ENCODE data around the gene TIMM23. TPM values are rescaled to one million over a fixed set of nuclear protein-coding genes. Genes with fewer than 3 reads are reported as not detected.
A peak's percentile ranks its signal among the peaks of the same experiment; 100 is the strongest.
"Not testable (repeated sequence)": the region's sequence is repeated elsewhere in the genome, so short reads cannot be mapped to it uniquely, and the experiment has no call there.

TIMM23 gene
- polyA plus RNA-seq, 3 donors, result 58.9 to 73.6 (median 66.6) TPM

DNA sequence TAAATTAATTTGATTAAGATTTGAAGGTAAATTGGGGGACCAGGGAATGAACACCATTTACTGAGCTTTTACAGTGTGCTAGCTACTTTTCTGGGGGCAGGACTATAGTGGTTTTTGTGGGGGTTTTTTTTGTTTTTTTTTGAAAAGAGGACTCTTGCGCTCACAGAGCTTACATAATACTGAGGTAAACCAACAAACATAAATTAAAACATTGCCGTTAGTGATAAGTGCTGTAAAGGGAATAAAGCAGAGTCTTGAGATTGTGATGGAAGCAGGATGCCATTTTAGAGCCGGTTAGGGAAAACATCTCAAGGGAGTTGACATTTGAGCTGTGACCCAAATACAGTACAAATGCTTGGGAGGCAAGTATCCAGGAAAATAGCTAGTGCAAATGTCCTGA is 1.8 kb downstream of the TIMM23 start:
- not testable (repeated sequence) for DNase-seq (ENCODE audit: extremely low read depth in 1 of 11, low read depth in 9 of 11, low spot score in 4 of 11)

DNA sequence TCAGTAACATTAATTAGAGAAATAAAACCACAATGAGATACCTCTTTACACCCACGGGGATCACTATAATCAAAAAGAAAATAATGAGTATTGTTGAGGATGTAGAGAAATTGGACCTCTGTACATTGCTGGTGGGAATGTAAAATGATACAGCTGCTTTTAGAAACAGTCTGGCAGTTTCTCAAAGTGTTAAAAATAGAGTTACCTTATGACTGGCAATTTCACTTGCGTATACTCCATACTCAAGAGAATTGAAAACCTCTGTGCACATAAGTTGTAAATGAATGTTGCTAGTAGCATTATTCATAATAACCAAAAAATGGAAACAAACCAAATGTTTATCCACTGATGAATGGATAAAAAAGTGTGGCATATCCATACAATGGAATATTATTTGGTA is 6.3 kb downstream of the TIMM23 start:
- not testable (repeated sequence) for DNase-seq (ENCODE audit: extremely low read depth in 1 of 11, low read depth in 9 of 11, low spot score in 4 of 11)

DNA sequence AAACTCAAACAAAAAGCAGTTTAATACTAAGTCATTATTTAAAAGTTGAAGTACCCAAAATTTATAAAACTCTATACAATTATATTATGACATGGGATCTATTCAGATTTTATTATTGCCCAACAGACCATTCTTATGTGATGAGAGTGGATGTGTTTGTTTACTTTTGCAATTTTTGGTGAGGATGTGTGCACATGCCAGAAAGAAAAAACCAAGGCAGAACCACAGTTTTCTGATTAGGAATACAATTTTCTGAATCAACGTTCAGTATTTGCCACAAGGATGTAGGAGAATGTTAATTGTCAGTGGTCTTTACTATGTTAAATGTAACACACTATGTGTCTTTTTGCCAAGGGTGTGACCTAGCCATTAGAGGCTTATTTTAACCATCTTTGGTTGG is 9.1 kb downstream of the TIMM23 start:
- not testable (repeated sequence) for DNase-seq (ENCODE audit: extremely low read depth in 1 of 11, low read depth in 9 of 11, low spot score in 4 of 11)

GRCh38 chr10:45983538-45984186 is 11.4 kb downstream of the TIMM23 start:
- peak in 5 of 11 donors; percentile 10 to 43 (median 23) for DNase-seq (ENCODE audit: extremely low read depth in 1 of 11, low read depth in 9 of 11, low spot score in 4 of 11)

GRCh38 chr10:45984473-45984872 is 12.2 kb downstream of the TIMM23 start:
- not testable (repeated sequence) for DNase-seq (ENCODE audit: extremely low read depth in 1 of 11, low read depth in 9 of 11, low spot score in 4 of 11)

DNA sequence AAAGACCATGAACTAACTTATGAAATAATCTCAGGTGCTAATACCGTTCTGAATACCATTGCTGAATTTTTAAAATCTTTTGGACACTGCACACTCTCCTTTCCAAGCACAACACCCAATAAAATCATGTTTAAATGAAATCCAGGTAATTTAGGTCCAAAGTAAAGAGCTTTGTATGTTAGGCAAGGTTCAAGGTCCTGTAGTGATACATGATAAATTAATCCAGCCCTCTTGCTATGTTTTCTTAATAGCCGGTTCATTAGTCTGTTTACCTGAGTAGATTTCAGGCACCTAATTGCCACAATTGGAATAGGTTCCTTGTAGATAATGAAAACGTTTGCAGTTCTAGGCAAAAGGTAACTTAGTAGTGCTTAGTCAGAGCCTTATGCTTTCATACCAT is 13.3 kb downstream of the TIMM23 start:
- not testable (repeated sequence) for DNase-seq (ENCODE audit: extremely low read depth in 1 of 11, low read depth in 9 of 11, low spot score in 4 of 11)

GRCh38 chr10:45997557-45997956 is 25.3 kb downstream of the TIMM23 start:
- DNase-seq (ENCODE audit: extremely low read depth in 1 of 11, low read depth in 9 of 11, low spot score in 4 of 11), result no peak

GRCh38 chr10:45997994-45998763 is 25.9 kb downstream of the TIMM23 start:
- DNase-seq (ENCODE audit: extremely low read depth in 1 of 11, low read depth in 9 of 11, low spot score in 4 of 11), result no peak

DNA sequence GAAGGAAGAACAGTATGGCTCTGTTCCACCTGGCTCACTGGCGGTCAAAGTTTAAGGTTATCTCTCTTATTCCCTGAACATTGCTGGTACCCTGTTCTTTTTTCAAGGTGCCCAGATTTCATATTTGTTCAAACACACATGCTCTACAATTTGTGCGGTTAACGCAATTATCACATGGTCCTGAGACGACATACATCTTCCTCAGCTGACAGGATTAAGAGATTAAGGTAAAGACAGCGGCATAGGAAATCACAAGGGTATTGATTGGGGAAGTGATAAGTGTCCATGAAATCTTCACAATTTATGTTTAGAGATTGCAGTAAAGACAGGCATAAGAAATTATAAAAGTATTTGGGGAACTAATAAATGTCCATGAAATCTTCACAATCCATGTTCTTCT is 27.7 kb downstream of the TIMM23 start:
- DNase-seq (ENCODE audit: extremely low read depth in 1 of 11, low read depth in 9 of 11, low spot score in 4 of 11), result not testable (repeated sequence)

DNA sequence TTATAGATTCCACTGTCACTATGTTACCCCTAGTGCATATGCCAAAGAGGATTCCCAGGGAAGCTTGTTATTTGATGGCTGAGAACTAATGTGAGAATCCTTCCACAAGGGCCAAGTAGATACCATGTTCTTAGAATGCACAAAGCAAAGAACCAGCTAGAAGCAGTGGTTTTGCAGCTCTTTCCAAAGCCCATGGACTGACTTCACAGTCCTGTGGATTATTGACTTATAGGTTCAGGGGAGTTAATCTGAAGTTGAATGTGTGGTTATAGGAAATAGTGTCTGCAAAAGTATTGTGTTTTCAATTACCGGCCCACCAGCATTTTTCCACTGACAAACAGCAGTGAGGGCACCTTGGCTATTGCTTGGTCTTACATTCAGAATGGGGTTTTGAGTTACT is 28.2 kb downstream of the TIMM23 start:
- no peak for DNase-seq (ENCODE audit: extremely low read depth in 1 of 11, low read depth in 9 of 11, low spot score in 4 of 11)

DNA sequence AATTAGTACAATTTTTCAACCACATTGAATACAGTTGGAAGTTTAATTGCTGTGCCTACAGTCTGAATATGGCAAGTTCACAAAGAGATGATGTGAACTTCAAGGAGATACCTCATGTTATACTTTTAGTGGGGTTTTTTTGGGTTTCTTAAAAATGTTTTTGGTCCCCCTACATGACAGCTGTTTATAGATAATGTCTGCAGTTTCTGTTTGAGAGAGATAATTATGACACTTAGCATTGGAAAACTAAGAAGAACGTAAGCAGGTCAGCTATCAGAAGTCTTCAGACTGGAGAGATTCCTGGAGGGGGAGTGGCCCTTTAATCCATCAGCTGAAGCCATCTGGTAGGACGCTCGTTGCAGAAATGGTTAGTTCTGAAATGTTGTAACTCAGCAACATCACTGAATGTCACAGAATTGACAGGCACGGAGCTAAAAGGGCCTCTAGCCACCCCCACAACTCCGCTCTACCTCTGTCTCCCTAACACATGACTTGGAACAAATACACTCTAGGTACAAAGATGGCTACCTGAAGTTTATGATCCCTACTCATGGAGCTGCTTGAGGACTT is 29.0 kb downstream of the TIMM23 start:
- DNase-seq (ENCODE audit: extremely low read depth in 1 of 11, low read depth in 9 of 11, low spot score in 4 of 11), result no peak

DNA sequence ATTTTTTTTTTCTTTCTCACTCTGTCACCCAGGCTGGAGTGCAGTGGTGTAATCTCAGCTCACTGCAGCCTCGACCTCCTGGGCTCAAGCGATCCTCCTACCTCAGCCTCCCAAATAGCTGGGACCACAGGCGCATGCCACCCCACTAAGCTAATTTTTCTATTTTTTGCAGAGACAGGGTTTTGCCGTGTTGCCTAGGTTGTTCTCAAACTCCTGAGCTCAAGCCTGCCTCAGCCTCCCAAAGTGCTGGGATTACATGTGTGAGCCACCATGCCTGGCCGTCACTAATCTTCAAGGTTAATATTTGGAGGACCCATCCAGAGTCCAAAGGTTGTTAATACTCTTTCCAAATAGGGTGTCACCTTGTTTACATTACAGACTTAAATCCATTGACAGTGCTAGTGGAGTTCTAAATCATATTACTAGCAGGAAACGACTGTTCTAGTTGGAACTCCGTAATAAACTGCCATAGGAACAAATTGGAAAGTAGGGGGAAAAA is 29.9 kb downstream of the TIMM23 start:
- DNase-seq (ENCODE audit: extremely low read depth in 1 of 11, low read depth in 9 of 11, low spot score in 4 of 11), result not testable (repeated sequence)

DNA sequence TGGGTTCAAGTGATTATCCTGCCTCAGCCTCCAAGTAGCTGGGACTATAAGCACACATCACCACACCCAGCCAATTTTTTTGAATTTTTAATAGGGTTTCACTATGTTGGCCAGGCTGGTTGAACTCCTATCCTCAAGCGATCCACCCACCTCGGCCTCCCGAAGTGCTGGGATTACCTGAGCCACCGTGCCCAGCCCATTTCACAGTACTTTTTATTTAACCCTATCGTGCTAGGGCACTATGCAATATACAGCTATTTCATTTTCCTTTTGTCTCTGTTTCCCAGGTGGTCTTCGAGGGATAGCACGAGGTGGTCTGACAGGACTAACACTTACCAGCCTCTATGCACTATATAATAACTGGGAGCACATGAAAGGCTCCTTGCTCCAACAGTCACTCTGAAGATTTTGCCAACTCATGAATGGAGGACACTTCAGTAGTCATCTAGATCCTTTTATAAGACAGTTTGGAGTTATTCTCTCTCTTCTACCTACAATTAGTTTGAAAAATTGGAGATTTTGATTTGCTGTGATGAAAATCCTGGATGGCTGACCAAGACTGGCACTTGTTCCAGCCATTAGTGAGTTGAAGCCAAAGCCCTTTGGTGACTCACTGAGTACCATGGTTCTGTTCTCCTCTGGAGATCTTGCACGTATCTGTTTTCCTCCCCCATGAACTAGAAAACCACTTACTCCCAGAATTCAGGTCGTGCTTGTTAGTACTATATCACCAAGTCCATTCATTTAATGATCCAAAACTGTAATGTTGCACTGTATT is 30.8 kb downstream of the TIMM23 start:
- no peak for DNase-seq (ENCODE audit: extremely low read depth in 1 of 11, low read depth in 9 of 11, low spot score in 4 of 11)

- DNase-seq (ENCODE audit: extremely low read depth in 1 of 11, low read depth in 9 of 11, low spot score in 4 of 11), result no peak
Observed at GRCh38 chr10:46004963-46005362, 32.7 kb downstream of the TIMM23 start.

GRCh38 chr10:46005383-46005782 is 33.1 kb downstream of the TIMM23 start:
- no peak for DNase-seq (ENCODE audit: extremely low read depth in 1 of 11, low read depth in 9 of 11, low spot score in 4 of 11)

GRCh38 chr10:46006219-46006618 is 33.9 kb downstream of the TIMM23 start:
- DNase-seq (ENCODE audit: extremely low read depth in 1 of 11, low read depth in 9 of 11, low spot score in 4 of 11), result no peak

DNA sequence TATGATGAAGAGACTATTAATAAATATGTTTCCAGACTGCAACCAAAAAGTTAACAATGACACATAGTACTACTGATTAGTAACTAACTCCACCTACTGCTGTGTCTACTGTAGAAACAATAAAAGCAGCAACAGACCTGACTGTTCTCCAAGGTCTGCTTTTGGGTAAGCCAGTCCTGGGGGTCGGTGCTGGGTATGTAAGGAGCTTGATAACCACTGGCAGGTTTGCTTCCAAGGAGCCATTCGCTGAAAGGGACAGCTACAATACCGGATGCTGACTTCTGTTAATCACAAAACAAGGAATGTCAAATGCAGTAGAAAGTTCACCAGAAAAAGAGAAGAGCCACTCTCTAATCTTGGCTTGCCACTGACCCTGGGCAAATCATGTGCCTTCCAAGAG is 40.5 kb downstream of the TIMM23 start:
- DNase-seq (ENCODE audit: extremely low read depth in 1 of 11, low read depth in 9 of 11, low spot score in 4 of 11), result no peak

DNA sequence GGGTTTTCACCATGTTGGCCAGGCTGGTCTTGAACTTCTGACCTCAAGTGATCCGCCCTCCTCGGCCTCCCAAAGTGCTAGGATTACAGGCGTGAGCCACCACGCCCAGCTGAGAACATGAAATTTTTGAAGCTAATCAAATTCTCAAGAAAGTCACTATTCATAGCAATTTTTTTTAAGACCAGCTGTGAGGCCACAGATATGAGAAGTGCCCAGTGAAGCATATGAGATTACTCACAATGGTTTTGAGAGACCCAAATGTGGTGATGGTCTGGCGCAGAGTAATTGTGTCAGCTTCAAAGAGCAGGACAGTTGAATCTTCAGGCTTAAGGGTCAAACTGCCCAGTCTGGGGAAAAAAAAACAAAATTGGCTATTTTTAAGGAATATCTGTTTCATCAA is 41.9 kb downstream of the TIMM23 start:
- no peak for DNase-seq (ENCODE audit: extremely low read depth in 1 of 11, low read depth in 9 of 11, low spot score in 4 of 11)

- DNase-seq (ENCODE audit: extremely low read depth in 1 of 11, low read depth in 9 of 11, low spot score in 4 of 11), result no peak
Observed at GRCh38 chr10:46014683-46015405, 42.6 kb downstream of the TIMM23 start.

Measured in renal cortex interstitium (tissue), 11 donors.